Right lobe of liver (tissue), 4 donors: ENCODE measurements around the gene RMND1.

Experiments used
- POLR2A ChIP-seq: fragments of 450-650 bp; IDR thresholded peaks from one replicate; pipeline ENCODE4 v1.6.1; 2017; ENCODE audit warnings: antibody characterized with exemption, mild to moderate bottlenecking
- TF ChIP-seq, protein P1 (sequence below), 4 donors: fragments of 200-600 bp in 3 of 4; fragments of 450-650 bp in 1 of 4; IDR thresholded peaks; one replicate each; pipeline versions ENCODE4 v1.5.1 to v1.8.0; 2016 to 2022; ENCODE audit warnings: antibody characterized with exemption in 4 of 4, mild to moderate bottlenecking in 2 of 4
- donor health status: DM: no; HTN: no; CAD: no.
- donor health status: DM: no; HTN: no; CAD: no.
- donor health status: DM: no; HTN: yes; CAD: no.

GRCh38 chr6:151400473-151400872 lies 51.5 kb downstream of the RMND1 start:
- TF ChIP-seq, protein P1, sequence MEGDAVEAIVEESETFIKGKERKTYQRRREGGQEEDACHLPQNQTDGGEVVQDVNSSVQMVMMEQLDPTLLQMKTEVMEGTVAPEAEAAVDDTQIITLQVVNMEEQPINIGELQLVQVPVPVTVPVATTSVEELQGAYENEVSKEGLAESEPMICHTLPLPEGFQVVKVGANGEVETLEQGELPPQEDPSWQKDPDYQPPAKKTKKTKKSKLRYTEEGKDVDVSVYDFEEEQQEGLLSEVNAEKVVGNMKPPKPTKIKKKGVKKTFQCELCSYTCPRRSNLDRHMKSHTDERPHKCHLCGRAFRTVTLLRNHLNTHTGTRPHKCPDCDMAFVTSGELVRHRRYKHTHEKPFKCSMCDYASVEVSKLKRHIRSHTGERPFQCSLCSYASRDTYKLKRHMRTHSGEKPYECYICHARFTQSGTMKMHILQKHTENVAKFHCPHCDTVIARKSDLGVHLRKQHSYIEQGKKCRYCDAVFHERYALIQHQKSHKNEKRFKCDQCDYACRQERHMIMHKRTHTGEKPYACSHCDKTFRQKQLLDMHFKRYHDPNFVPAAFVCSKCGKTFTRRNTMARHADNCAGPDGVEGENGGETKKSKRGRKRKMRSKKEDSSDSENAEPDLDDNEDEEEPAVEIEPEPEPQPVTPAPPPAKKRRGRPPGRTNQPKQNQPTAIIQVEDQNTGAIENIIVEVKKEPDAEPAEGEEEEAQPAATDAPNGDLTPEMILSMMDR (IDR thresholded peaks at IDR 0.05): no peak
- no peak for TF ChIP-seq POLR2A
